ENCODE data around the gene HLA-DPB1.

GRCh38 chr6:33126101-33126714 is 50.4 kb downstream of the HLA-DPB1 start:
- TF ChIP-seq POLR2AphosphoS5 (IDR thresholded peaks at IDR 0.05; ENCODE audit: low read depth, low read length) (no peak), POLR2A (IDR thresholded peaks at IDR 0.05; ENCODE audit: low read depth, low read length) (no peak), TAF1 (IDR thresholded peaks at IDR 0.05; ENCODE audit: low read depth, low read length) (no peak), SPI1 (IDR thresholded peaks at IDR 0.05; ENCODE audit: low read depth, low read length) (no peak), POU2F2 (IDR thresholded peaks at IDR 0.05; ENCODE audit: low read depth, low read length) (no peak)
